ENCODE measurements around the gene ANKLE2. TPM values are rescaled to one million over a fixed set of nuclear protein-coding genes. Genes with fewer than 3 reads are reported as not detected.

ANKLE2 gene
- total and polyA plus RNA-seq, 2 of the 8 experiments (the other 6 are each of a cell fraction or from before 2014, with no cell fraction given), result 41.0 to 64.9 TPM

DNA sequence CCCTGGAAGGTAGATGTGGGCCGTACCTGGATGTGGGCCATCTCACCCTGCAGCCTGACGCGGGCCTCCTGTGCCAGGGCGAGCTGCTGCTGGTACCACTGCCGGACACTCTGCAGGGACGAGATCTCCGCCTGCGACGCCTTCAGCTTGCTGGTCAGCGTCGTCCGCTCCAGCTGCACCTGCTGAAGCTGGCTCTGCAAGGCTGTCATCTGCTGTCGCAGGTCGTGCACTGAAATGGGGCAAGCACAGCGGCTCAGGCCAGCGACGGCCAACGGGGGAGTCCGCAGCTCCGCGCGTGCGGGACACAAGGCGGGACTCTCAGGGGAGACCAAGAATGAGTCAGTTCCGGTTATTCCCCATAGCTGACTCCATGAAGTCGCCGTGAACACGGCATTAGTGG, 40.1 kb upstream of the ANKLE2 start:
- Histone ChIP-seq H3K23me2 (ENCODE audit: low read depth, low read length) (no peaks in the 10 kb centered on the region), H4K8ac (ENCODE audit: extremely low read depth, insufficient read depth, low read length) (no peak overlapping the region), H3K36me3 (ENCODE audit: control insufficient read depth in 2 of 4, insufficient read depth in 4 of 4, low read length in 3 of 4) (peaks cover 21 to 63% (median 36%) of the 10 kb centered on the region in 4 experiments; a peak in 7 of 8 replicates), H3K4me2 (ENCODE audit: insufficient read depth in 1 of 2, low read depth in 2 of 2, low read length in 2 of 2) (no peak overlapping the region), H3K23ac (ENCODE audit: insufficient read length) (no peak overlapping the region), H4K5ac (ENCODE audit: insufficient read length, low read depth, low read length) (no peak overlapping the region), H2BK120ac (replicated peaks; ENCODE audit: low read depth, low read length) (no peak overlapping the region), H3K27me3 (replicated peaks in 1 of 4; ENCODE audit: control insufficient read depth in 3 of 4, extremely low read depth in 1 of 4, insufficient read depth in 3 of 4, low read length in 3 of 4) (no peaks in the 10 kb centered on the region), H3K79me1 (ENCODE audit: low read depth, low read length) (peaks cover 3% of the 10 kb centered on the region), H3K18ac (ENCODE audit: extremely low read depth, low read length) (no peak overlapping the region), H2BK20ac (ENCODE audit: low read length) (no peak overlapping the region), H3K27ac (ENCODE audit: low read depth, low read length) (no peak overlapping the region), H2BK5ac (ENCODE audit: low read depth, low read length) (no peak overlapping the region; the same call in 1 of the 2 replicates), H3K4me3 (ENCODE audit: extremely low read depth in 1 of 4, insufficient read depth in 2 of 4, low read depth in 3 of 4, low read length in 4 of 4) (no peak overlapping the region), H2AK5ac (ENCODE audit: low read depth, low read length) (no peak overlapping the region), H4K20me1 (replicated peaks in 1 of 2; ENCODE audit: control insufficient read depth in 1 of 2, insufficient read depth in 2 of 2, low read length in 2 of 2) (peaks cover 12 to 17% of the 10 kb centered on the region in 2 experiments), H2BK15ac (ENCODE audit: low read length) (no peak overlapping the region), H4K91ac (replicated peaks; ENCODE audit: insufficient read length, low read length) (no peak overlapping the region), H3K56ac (replicated peaks; ENCODE audit: insufficient read length, low read depth, low read length) (no peak overlapping the region), H3K9ac (replicated peaks in 1 of 4; ENCODE audit: extremely low read depth in 1 of 4, low read depth in 3 of 4, low read length in 3 of 4) (no peak overlapping the region), H3K9me3 (ENCODE audit: insufficient read depth in 2 of 2, low read depth in 1 of 2, low read length in 1 of 2) (no peaks in the 10 kb centered on the region), H2BK12ac (ENCODE audit: low read depth, low read length) (no peak overlapping the region), H2AFZ (ENCODE audit: low read length) (no peak overlapping the region), H3K4me1 (replicated peaks in 1 of 4; ENCODE audit: control insufficient read depth in 3 of 4, insufficient read depth in 4 of 4, low read length in 3 of 4) (no peaks in the 10 kb centered on the region), H3K4ac (replicated peaks; ENCODE audit: insufficient read length, low read depth, low read length) (no peak overlapping the region), H3K79me2 (ENCODE audit: control insufficient read depth in 1 of 2, insufficient read depth in 2 of 2, low read length in 2 of 2) (peaks cover 0 to 10% of the 10 kb centered on the region in 2 experiments; a peak in 2 of 4 replicates), H3K14ac (ENCODE audit: insufficient read length) (no peak overlapping the region)
- CTCF ChIA-PET (ENCODE audit: partially characterized antibody), result interaction anchor here (1.2 to 3.0 kb wide), 2 partner anchors 9 to 103 kb away, joined by 3 to 10 read pairs; no protein-coding TSS in a partner anchor
- TF ChIP-seq EZH2 (IDR thresholded peaks at IDR 0.05; ENCODE audit: low read depth, low read length, severe bottlenecking) (no peak), MAFK (IDR thresholded peaks at IDR 0.05; ENCODE audit: low read depth, low read length) (no peak), POU5F1 (IDR thresholded peaks at IDR 0.05; ENCODE audit: low read depth, low read length) (no peak), NANOG (IDR thresholded peaks at IDR 0.05; ENCODE audit: insufficient read depth, low read depth, low read length, poor library complexity, severe bottlenecking) (no peak)
- FAIRE-seq, result no peak
- 91% methylated on average over 23 of the region's 28 CpGs; no CpG with 5 or more reads in 1 of the 2 experiments for WGBS, 2 experiments (ENCODE audit: extremely low coverage in 1 of 2, insufficient coverage in 1 of 2, insufficient read length in 1 of 2, insufficient replicate concordance in 2 of 2, low coverage in 1 of 2, low lambda C conversion rate in 2 of 2, missing lambda C conversion rate in 1 of 2)
- POLR2A ChIA-PET (ENCODE audit: partially characterized antibody), result no interaction called here
- no peak for DNase-seq (ENCODE audit: low read depth in 1 of 2, low spot score in 2 of 2)

All from H1 (cell line).